GM13977 (cell line): ENCODE results near the gene SEC14L1.
"Not testable (repeated sequence)": the region's sequence is repeated elsewhere in the genome, so short reads cannot be mapped to it uniquely, and the experiment has no call there.

Experiments used
- DNase-seq: peaks from one replicate; pipeline ENCODE4 v3.0.0; 2012; ENCODE audit warnings: low spot score
- CTCF ChIP-seq: IDR thresholded peaks from 2 replicates; pipeline ENCODE4 v1.5.1; 2012; ENCODE audit warnings: mild to moderate bottlenecking, control low read depth; ENCODE audit not compliant: insufficient read depth; ENCODE audit errors: extremely low read depth, missing control alignments
- in situ Hi-C: fragments of 300-500 bp; cut with MboI; formaldehyde crosslinking; loops from one replicate; pipeline ENCODE4 v1.12.0; 2022; ENCODE audit warnings: low sequenced_read_pairs, low pct_unique_long_range_greater_than_20kb, mixed read lengths, inconsistent platforms; ENCODE audit not compliant: unreplicated experiment

The SEC14L1 gene

GRCh38 chr17:77132411-77133086, 8.2 kb upstream of the SEC14L1 start:
- in situ Hi-C loops = no loop called here
- DNase-seq = no peak
- TF ChIP-seq CTCF = no peak

GRCh38 chr17:77133087-77133638, 7.6 kb upstream of the SEC14L1 start:
- no peak for TF ChIP-seq CTCF
- in situ Hi-C loops = no loop called here
- no peak for DNase-seq

- in situ Hi-C loops = no loop called here
- no peak for TF ChIP-seq CTCF
- DNase-seq = no peak
These were observed 4.4 kb upstream of the SEC14L1 start for GRCh38 chr17:77136420-77136767.

- in situ Hi-C loops = no loop called here
- no peak for TF ChIP-seq CTCF
- DNase-seq = no peak
These were observed 3.7 kb upstream of the SEC14L1 start for GRCh38 chr17:77137111-77137510.

GRCh38 chr17:77137886-77138285, 2.9 kb upstream of the SEC14L1 start:
- in situ Hi-C loops, DNase-seq: not testable (repeated sequence)

GRCh38 chr17:77140166-77140877, 447 bp upstream of the SEC14L1 start:
- DNase-seq = peak; percentile 98
- no peak for TF ChIP-seq CTCF
- in situ Hi-C loops = no loop called here

GRCh38 chr17:77141846-77142449, 1.2 kb downstream of the SEC14L1 start:
- no peak for TF ChIP-seq CTCF
- no peak for DNase-seq
- in situ Hi-C loops = no loop called here
